Right cardiac atrium (tissue), 5 donors: ENCODE measurements around the gene ZNF473. TPM values are rescaled to one million over a fixed set of nuclear protein-coding genes. Genes with fewer than 3 reads are reported as not detected.

ENCODE experiments used
- ATAC-seq, 2 donors: fragments of 200-7000 bp; cut with Tn5 transposase; one replicate each; pipeline versions ENCODE4 v1.8.0 to v1.9.1; 2020; ENCODE audit warnings: moderate library complexity in 2 of 2, mild to moderate bottlenecking in 1 of 2
- DNase-seq, 3 donors: peaks; one replicate each; pipeline ENCODE4 v3.0.0-alpha.2; 2020
- H3K27ac ChIP-seq: one replicate; pipeline ENCODE4 v1.5.1; 2013; ENCODE audit warnings: mild to moderate bottlenecking, low read length, control low read depth, moderate library complexity
- H3K27me3 ChIP-seq: one replicate; pipeline ENCODE4 v1.6.1; 2013; ENCODE audit not compliant: control insufficient read depth, insufficient read depth
- H3K4me1 ChIP-seq: one replicate; pipeline ENCODE4 v1.6.1; 2013; ENCODE audit warnings: low read length; ENCODE audit not compliant: control insufficient read depth, insufficient read depth
- H3K4me3 ChIP-seq: one replicate; pipeline ENCODE4 v1.5.1; 2013; ENCODE audit warnings: low read length, control low read depth
- H3K9me3 ChIP-seq: one replicate; pipeline ENCODE4 v1.6.1; 2013; ENCODE audit warnings: low read length; ENCODE audit not compliant: control insufficient read depth
- WGBS: extraction: QIAGEN DNeasy Blood & Tissue Kit; methylation state at CpG from one replicate; pipeline ENCODE4 v1.1.7; 2013; 5-methylcytosine and 5-hydroxymethylcytosine counted together
- intact Hi-C, 4 donors: fragments of 100-400 bp; cut with DNase I; formaldehyde crosslinking; loops; one replicate each; pipeline versions ENCODE4 v1.11.0 to v1.14.0; 2022 to 2023
- polyA plus RNA-seq: library from polyadenylated mRNA; stranded (reverse); fragments of 200-250 nt; gene quantifications from one replicate; pipeline ENCODE4 v1.2.3, GENCODE V29; 2013
- total RNA-seq, 4 donors: library from RNA; stranded (reverse); fragmentation: NEBNext Ultra II Directional; extraction: Animal tissue kit (Norgen Biotek cat#: 25700); gene quantifications; one replicate each; pipeline ENCODE4 v1.2.1, GENCODE V29; 2021
- donor health status: healthy with polysubstance abuse.
- donor health status: DM: no; HTN: yes; CAD: no.
- donor health status: DM: no; HTN: no; CAD: no.
- donor health status: DM: no; HTN: yes; CAD: no; lungs with severe emphysema.
- donor health status: DM: yes; HTN: yes; CAD: no.

The ZNF473 gene
- total and polyA plus RNA-seq, 5 donors, result 2.1 to 5.5 (median 4.9) TPM

DNA sequence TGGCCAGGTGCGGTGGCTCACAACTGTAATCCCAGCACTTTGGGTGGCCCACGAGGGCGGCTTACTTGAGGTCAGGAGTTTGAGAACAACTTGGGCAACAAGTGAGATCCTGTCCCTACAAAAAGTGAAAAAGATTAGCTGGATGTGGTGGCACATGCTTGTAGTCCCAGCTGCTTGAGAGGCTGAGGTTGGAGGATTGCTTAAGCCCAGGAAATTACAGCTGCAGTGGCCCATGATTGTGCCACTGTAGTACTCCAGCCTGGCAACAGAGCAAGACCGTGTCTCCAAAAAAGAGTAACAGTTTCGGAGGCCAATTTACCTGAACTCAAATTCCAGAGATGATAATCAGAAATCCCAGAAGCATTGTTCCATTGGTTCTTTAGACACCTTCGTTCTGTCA, 4.4 kb downstream of the ZNF473 start:
- H3K4me3 ChIP-seq, result no peak overlapping the region
- intact Hi-C loops, result no loop called here
- DNase-seq, result no peak
- no peak overlapping the region for H3K27ac ChIP-seq
- peaks cover 6% of the 10 kb centered on the region for H3K4me1 ChIP-seq
- WGBS, result 93% methylated on average over 6 of the region's 6 CpGs
- no peak for ATAC-seq
- no peaks in the 10 kb centered on the region for H3K9me3 ChIP-seq
- no peaks in the 10 kb centered on the region for H3K27me3 ChIP-seq

DNA sequence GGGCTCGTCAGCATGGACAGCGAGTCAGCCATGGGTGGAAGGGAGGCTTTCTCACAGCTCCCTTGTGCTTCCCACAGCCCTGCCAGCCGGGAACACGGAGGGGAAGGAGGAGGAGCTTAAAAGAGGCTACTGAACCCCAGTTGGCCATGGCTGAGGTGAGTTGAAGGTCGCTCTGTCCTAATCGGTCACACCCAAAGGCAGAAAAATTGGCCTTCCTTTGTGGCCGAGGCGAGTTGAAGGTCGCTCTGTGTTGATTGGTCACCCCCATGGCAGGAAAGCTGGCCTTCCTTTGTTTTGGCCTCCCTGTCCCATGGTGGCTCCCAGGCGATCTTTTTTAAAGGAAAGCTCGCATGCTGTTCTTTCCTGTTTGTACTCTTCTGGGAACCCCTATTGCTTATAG, 5.1 kb downstream of the ZNF473 start:
- peaks cover 6% of the 10 kb centered on the region for H3K4me1 ChIP-seq
- H3K27ac ChIP-seq, result no peak overlapping the region
- DNase-seq (no peak), ATAC-seq (no peak)
- intact Hi-C loops, result no loop called here
- H3K27me3 ChIP-seq, result no peaks in the 10 kb centered on the region
- WGBS, result 83% methylated on average over 11 of the region's 11 CpGs
- no peaks in the 10 kb centered on the region for H3K9me3 ChIP-seq
- no peak overlapping the region for H3K4me3 ChIP-seq

- 93% methylated on average over 3 of the region's 3 CpGs for WGBS
- H3K4me3 ChIP-seq, result no peak overlapping the region
Measured at GRCh38 chr19:50036908-50037307, 11.1 kb downstream of the ZNF473 start.

DNA sequence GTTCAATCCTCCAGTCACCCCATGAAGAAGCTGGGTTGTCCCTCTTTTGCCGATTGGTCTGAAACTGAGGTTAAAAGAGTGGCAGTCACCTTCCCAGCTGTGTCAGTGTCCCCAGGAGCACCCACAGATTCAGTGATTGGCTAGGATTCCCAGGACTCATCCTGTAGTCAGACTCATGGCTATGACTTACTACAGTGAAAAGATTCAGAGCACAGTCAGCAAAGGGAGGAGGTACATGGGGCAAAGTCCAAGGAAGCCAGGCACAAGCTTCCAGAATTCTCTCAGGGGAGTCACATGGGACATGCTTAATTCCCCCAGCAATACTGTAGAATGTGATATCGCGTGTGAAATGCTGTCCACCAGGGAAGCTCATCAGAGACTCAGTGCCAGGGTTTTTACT, 14.2 kb downstream of the ZNF473 start:
- 92% methylated on average over 3 of the region's 3 CpGs for WGBS
- ATAC-seq (no peak), DNase-seq (no peak)

More at GRCh38 chr19:50036908-50037307, 11.1 kb downstream of the ZNF473 start:
- ATAC-seq (no peak), DNase-seq (no peak)
- Histone ChIP-seq H3K9me3 (no peaks in the 10 kb centered on the region), H3K4me1 (no peaks in the 10 kb centered on the region), H3K27me3 (no peaks in the 10 kb centered on the region), H3K27ac (no peak overlapping the region)
- intact Hi-C loops, result no loop called here

GRCh38 chr19:50040967-50041366, 15.2 kb downstream of the ZNF473 start:
- peaks cover 16% of the 10 kb centered on the region for H3K9me3 ChIP-seq
- H3K27ac ChIP-seq, result no peak overlapping the region
- ATAC-seq, result no peak
- no peak for DNase-seq
- no peaks in the 10 kb centered on the region for H3K4me1 ChIP-seq
- WGBS, result 88% methylated on average over 6 of the region's 6 CpGs
- intact Hi-C loops, result no loop called here
- no peak overlapping the region for H3K4me3 ChIP-seq
- H3K27me3 ChIP-seq, result no peaks in the 10 kb centered on the region

More for the DNA sequence above, 14.2 kb downstream of the ZNF473 start:
- Histone ChIP-seq H3K27ac (no peak overlapping the region), H3K27me3 (no peaks in the 10 kb centered on the region), H3K9me3 (peaks cover 7% of the 10 kb centered on the region), H3K4me1 (no peaks in the 10 kb centered on the region), H3K4me3 (no peak overlapping the region)
- intact Hi-C loops, result no loop called here

GRCh38 chr19:50042363-50043024, 16.7 kb downstream of the ZNF473 start:
- Histone ChIP-seq H3K27me3 (no peaks in the 10 kb centered on the region), H3K4me3 (no peak overlapping the region), H3K27ac (no peak overlapping the region), H3K4me1 (no peaks in the 10 kb centered on the region), H3K9me3 (peaks cover 20% of the 10 kb centered on the region)
- DNase-seq (no peak), ATAC-seq (no peak)
- 98% methylated on average over 6 of the region's 6 CpGs for WGBS
- intact Hi-C loops, result no loop called here

DNA sequence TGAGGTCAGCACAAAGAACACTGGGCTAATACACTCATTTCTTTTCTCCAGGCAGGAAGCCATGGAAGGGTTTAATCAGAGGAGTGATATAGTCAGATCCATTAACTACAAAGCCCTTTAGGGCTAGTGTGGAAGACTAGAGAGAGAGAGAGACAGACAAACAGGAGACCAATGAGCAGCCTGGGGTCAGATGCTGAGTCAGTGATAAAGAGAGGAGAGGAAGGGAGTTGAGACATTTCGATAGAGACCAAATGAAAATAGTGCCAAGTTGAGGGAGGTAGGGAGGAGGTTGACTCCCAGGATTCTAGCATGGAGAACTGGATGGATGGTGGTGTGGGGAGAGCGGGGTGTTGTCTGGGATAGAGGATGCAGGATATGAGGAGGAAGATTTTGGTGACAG, 18.2 kb downstream of the ZNF473 start:
- intact Hi-C loops, result no loop called here
- DNase-seq (no peak), ATAC-seq (no peak)
- H3K4me3 ChIP-seq, result no peak overlapping the region
- WGBS, result 95% methylated on average over 2 of the region's 2 CpGs
- no peak overlapping the region for H3K27ac ChIP-seq
- H3K4me1 ChIP-seq, result no peaks in the 10 kb centered on the region
- no peaks in the 10 kb centered on the region for H3K27me3 ChIP-seq
- peaks cover 20% of the 10 kb centered on the region for H3K9me3 ChIP-seq

GRCh38 chr19:50044922-50045321, 19.1 kb downstream of the ZNF473 start:
- no peak for ATAC-seq
- intact Hi-C loops, result no loop called here
- H3K4me1 ChIP-seq, result no peaks in the 10 kb centered on the region
- peaks cover 20% of the 10 kb centered on the region for H3K9me3 ChIP-seq
- no peaks in the 10 kb centered on the region for H3K27me3 ChIP-seq
- no peak for DNase-seq
- no peak overlapping the region for H3K27ac ChIP-seq
- H3K4me3 ChIP-seq, result no peak overlapping the region
- WGBS, result 98% methylated on average over 7 of the region's 7 CpGs

DNA sequence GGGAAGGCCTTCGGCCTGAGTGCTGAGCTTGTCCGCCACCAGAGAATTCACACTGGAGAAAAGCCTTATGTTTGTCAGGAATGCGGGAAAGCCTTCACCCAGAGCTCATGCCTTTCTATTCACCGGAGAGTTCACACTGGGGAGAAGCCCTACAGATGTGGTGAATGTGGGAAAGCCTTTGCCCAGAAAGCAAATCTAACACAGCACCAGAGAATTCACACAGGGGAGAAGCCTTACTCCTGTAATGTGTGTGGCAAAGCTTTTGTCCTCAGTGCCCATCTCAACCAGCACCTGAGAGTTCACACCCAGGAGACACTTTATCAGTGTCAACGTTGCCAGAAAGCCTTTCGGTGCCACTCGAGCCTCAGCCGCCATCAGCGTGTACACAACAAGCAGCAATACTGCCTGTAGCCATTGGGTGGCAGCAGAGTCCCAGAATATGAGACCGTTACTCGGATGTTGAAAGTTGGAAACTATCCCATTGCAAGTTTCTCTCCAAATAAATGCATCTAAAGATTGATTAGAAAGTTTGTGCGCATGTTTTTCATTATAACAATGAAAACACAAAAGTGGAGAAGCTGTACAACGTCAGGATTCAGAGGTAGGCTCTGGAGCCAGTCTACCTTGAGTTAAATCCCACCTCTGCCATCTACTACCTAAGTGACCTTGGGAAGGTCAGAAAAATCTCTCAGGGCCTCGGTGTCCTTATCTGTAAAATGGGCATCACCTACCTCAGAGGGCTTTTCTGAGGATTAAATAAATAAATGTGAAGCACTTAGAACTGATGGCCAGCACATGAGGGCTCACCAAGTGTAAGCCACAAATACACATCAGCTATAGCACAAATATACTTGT, 21.1 kb downstream of the ZNF473 start:
- DNase-seq, result peak; percentile 76 to 90 (median 79)
- no peak overlapping the region for H3K27ac ChIP-seq
- peaks cover 20% of the 10 kb centered on the region for H3K9me3 ChIP-seq
- 61% methylated on average over 14 of the region's 14 CpGs for WGBS
- no peak for ATAC-seq
- H3K4me1 ChIP-seq, result no peaks in the 10 kb centered on the region
- H3K4me3 ChIP-seq, result no peak overlapping the region
- intact Hi-C loops, result no loop called here
- no peaks in the 10 kb centered on the region for H3K27me3 ChIP-seq

DNA sequence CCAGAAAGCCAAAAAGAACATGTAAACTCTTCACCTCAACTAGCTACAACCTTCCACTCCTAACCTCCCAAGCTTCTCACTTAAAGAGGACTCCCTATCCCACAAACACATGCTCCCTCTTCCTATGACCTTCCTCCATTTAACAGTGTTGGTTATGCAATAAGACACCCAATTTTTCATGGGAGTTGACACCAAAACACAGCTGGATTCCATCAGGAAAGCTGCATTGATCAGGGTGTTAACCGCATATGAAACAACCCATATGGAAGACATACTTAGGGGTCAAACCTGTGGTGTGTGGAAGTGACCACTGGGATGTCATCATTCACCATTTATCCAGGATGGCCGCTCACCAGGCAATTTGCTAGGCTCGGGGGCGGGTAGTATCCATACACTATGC, 21.9 kb downstream of the ZNF473 start:
- ATAC-seq (no peak), DNase-seq (no peak)
- no peaks in the 10 kb centered on the region for H3K27me3 ChIP-seq
- no peak overlapping the region for H3K4me3 ChIP-seq
- WGBS, result 90% methylated on average over 4 of the region's 4 CpGs
- intact Hi-C loops, result no loop called here
- H3K4me1 ChIP-seq, result no peaks in the 10 kb centered on the region
- peaks cover 20% of the 10 kb centered on the region for H3K9me3 ChIP-seq
- H3K27ac ChIP-seq, result no peak overlapping the region

GRCh38 chr19:50050406-50051227, 24.8 kb downstream of the ZNF473 start:
- Histone ChIP-seq H3K4me1 (no peaks in the 10 kb centered on the region), H3K27me3 (no peaks in the 10 kb centered on the region), H3K27ac (peak overlapping the region; percentile 73), H3K9me3 (peaks cover 7% of the 10 kb centered on the region), H3K4me3 (peak overlapping the region; percentile 50)
- peak; percentile 97 to 98 for ATAC-seq
- WGBS, result 1% methylated on average over 52 of the region's 52 CpGs
- peak; percentile 95 to 98 (median 96) for DNase-seq
- intact Hi-C loops, result no loop called here
